Fibroblast of pulmonary artery (primary cell): Measurements from ENCODE around the gene KCNQ1.

Experiments used
- DNase-seq: peaks from one replicate; pipeline ENCODE4 v3.0.0-alpha.2; 2010; ENCODE audit warnings: low read depth
- H3K4me3 ChIP-seq: replicated peaks from 2 replicates; pipeline ENCODE4 v1.5.1; 2011; ENCODE audit warnings: low read depth, mild to moderate bottlenecking, control low read depth, low read length, moderate library complexity
- TF ChIP-seq, protein P1 (sequence below): IDR thresholded peaks from 2 replicates; pipeline ENCODE4 v1.5.1; 2011; ENCODE audit warnings: mild to moderate bottlenecking, control low read depth, low read length, inconsistent platforms; ENCODE audit errors: missing control alignments

Gene KCNQ1

DNA sequence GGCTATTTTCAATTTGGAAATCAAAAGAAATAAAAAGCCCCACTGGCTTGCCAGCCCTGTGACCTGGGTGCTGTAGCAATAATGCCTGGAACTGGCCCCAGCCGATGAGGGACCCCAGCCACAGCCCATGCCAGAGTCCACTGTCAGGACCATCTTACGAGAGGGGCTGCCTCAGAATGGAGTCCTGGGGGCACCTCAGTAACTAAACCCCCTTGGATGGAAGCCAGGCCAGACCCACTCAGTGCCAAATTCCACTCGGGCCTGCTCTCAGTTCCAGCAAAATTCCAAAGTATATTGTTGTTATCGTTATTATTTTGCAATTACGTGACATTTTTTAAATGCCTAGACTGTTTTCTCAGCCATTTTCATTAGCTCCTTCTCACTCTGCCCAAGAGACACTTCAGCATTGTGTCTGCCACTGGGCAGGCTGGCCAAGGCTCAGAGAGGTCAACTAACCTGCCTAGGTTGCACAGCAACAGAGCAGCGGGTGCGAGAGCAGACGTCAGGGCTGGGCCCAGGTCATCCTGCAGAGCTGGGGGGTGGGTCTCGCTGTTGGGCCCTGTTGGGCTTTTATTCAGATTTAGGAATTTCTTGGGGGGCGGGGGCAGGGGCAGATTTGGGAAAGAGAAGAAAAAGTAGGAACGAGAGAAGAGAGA, 421.2 kb downstream of the KCNQ1 start:
- TF ChIP-seq, protein P1, sequence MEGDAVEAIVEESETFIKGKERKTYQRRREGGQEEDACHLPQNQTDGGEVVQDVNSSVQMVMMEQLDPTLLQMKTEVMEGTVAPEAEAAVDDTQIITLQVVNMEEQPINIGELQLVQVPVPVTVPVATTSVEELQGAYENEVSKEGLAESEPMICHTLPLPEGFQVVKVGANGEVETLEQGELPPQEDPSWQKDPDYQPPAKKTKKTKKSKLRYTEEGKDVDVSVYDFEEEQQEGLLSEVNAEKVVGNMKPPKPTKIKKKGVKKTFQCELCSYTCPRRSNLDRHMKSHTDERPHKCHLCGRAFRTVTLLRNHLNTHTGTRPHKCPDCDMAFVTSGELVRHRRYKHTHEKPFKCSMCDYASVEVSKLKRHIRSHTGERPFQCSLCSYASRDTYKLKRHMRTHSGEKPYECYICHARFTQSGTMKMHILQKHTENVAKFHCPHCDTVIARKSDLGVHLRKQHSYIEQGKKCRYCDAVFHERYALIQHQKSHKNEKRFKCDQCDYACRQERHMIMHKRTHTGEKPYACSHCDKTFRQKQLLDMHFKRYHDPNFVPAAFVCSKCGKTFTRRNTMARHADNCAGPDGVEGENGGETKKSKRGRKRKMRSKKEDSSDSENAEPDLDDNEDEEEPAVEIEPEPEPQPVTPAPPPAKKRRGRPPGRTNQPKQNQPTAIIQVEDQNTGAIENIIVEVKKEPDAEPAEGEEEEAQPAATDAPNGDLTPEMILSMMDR, result no peak
- no peak for DNase-seq
- H3K4me3 ChIP-seq, result no peak overlapping the region

DNA sequence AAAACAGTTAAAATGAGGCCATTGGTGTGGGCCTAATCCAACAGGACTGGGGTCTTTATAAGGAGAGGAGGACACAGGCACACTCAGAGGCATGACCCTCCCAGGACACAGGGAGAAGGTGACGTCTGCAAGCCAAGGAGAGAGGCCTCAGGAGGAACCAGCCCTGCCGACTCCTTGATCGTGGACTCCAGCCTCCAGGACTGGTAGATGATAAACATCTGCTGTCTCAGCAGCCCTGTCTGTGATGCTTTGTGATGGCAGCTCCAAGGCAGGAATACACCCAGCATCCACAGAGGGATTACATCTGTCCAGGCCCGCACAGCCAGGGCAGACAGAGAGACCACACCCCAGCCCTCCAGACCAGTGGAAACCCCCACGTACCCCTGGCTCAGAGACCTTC, 422.3 kb downstream of the KCNQ1 start:
- H3K4me3 ChIP-seq, result no peak overlapping the region
- TF ChIP-seq, protein P1, result no peak
- DNase-seq, result no peak

DNA sequence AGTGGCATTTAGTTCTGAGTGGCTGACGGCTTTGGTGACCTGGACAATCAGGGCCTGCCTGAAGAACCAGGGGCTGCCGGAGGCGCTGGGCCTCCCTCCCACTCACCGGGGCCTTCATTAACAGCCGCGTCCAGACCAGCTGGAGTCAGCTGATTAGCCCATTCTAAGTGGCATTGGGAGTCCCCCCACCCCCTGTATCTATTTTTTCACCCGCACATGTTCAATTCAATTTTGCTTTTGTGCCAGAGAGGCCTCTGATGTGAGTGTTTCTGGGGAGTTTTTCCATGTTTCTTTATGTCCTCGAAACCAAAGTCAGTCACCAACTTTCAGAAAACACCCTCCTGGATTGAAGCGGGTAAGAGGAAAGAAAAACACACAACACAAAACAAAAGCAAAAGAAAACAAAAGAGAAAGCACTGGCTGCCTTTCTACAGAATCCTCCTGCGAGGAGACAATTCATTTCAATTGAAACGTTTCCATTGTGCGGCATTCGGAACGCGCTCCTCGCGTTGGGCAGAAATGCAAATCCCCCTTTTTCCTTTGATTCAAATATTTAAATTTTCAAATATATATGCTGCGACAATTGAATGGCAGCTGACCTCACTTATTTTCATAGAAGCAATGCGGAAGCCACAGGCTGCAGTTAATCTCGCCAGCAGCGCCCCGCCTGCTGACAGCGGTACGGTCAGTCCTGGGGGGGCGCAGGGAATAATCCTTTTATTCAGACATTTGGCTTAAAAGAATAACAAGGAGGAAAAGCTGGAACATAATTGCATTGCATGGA, 423.1 kb downstream of the KCNQ1 start:
- DNase-seq, result no peak
- H3K4me3 ChIP-seq, result no peak overlapping the region
- TF ChIP-seq, protein P1, result no peak

DNA sequence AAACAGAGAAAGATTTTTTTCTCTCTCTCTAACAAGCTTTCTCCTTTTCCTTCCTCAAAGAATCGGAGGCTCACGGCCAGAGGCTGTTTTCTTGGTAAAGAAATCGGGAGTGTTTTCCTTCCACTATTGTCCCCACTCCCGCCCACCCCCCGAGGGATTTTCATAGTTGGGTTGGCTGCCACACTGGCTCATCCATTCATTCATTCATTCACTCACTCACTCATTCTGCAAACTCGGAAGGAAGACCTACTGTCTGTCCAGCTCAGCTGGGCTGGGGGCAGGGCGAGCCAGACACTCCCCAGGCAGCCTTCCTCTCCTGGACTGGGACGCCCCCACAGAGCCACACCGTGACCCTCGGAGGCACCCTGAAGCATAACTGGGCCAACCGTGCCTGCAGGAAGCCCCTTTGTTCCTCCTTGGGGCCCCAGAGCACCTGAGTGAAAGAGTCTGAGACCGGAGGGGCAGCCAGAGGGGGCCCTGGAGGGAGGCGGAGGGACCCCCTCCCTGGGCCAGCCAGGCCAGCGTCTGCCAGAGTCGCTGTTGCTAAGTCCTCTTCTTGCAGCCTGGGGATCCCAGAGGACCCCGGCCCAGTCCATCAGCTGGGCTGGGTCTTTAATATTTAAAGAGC, 423.8 kb downstream of the KCNQ1 start:
- TF ChIP-seq, protein P1, result no peak
- no peak overlapping the region for H3K4me3 ChIP-seq
- no peak for DNase-seq

DNA sequence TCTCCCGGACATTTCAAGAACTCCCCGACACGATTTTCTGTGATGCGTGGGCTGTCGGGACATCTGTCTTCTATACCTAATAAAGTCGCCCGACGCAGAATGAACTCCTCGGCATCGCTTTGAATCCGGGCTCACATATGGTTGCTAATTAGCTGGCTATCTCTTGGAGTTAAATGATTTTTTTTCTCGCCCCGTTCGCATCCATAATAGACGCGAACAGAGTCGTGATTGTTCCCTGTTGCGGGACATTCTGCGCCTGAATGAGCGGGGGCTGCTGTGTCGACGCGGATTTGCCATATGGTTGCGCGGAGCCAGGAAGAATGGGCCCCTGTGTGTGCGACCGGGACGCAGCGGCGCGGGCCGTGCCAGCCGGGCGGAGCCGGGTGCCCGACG, 424.3 kb downstream of the KCNQ1 start:
- no peak overlapping the region for H3K4me3 ChIP-seq
- DNase-seq, result no peak
- TF ChIP-seq, protein P1, result no peak

DNA sequence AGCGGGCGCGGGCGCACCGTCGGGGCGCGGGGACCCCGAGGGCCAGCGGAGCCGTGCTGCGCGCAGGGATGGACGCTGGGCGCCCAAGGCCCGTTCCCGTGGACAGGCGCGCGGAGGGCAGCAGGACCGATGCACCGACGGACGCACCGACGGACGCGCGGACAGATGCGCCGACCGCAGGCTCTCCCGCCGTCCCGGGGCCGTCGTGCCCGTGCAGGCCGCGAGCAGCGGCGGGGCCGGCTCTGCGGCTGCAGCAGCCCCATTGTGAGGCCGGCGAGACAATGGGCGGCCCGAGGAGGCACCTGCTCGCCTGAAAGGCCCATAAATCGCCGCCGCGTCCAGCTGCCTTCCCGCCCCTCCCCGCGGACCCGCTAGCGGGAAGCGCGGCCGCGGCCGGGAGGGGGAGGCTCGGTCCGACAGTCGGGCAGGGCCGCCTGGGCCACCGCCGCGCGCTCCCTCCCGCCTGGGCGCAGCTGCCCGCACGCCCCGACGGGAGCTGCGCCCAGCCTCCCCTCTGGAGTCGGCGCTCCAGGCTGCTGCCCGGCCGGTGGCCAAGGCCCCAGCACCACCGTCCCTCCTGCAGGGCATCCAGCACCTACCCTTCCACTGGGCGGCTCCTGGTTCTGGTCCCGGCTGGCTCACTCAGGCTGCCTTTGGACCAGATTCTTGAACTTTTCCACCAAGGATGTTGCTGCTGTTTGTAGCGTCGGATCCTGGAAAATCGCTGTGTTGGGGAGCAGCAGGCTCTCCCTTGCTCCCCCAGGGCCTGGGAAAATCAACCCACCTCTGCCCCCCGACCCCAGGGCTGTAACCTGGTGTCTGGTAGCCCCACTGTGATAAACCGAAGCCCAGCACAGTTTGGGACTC, 425.0 kb downstream of the KCNQ1 start:
- no peak overlapping the region for H3K4me3 ChIP-seq
- TF ChIP-seq, protein P1, result no peak
- no peak for DNase-seq
